H9 (cell line): ENCODE data around the gene ST6GALNAC3. TPM values are rescaled to one million over a fixed set of nuclear protein-coding genes. Genes with fewer than 3 reads are reported as not detected.

Experiments
- DNase-seq: peaks from one replicate; pipeline ENCODE4 v3.0.0-alpha.2; 2017
- H2AFZ ChIP-seq: one replicate; pipeline ENCODE4 v1.6.1; 2013; ENCODE audit warnings: mild to moderate bottlenecking, low read length, control low read depth, moderate library complexity
- H2AK5ac ChIP-seq: 2 replicates; pipeline ENCODE4 v1.6.1; 2013; ENCODE audit warnings: low read length, control low read depth, mixed read lengths; ENCODE audit not compliant: insufficient read length
- H2BK120ac ChIP-seq: one replicate; pipeline ENCODE4 v1.6.1; 2013; ENCODE audit warnings: low read depth, mild to moderate bottlenecking, low read length, control low read depth, inconsistent platforms; ENCODE audit not compliant: poor library complexity, severe bottlenecking
- H2BK12ac ChIP-seq: 2 replicates; pipeline ENCODE4 v1.6.1; 2013; ENCODE audit warnings: low read length, control low read depth, mixed read lengths, low read depth; ENCODE audit not compliant: insufficient read length
- H2BK15ac ChIP-seq: 2 replicates; pipeline ENCODE4 v1.6.1; 2013; ENCODE audit warnings: low read depth, low read length, control low read depth
- H2BK20ac ChIP-seq: one replicate; pipeline ENCODE4 v1.6.1; 2013; ENCODE audit warnings: low read depth, mild to moderate bottlenecking, low read length, control low read depth, inconsistent platforms; ENCODE audit not compliant: poor library complexity, severe bottlenecking
- H2BK5ac ChIP-seq: 2 replicates; pipeline ENCODE4 v1.6.1; 2013; ENCODE audit warnings: low read length, control low read depth, mixed read lengths; ENCODE audit not compliant: insufficient read length
- H3K14ac ChIP-seq: 2 replicates; pipeline ENCODE4 v1.6.1; 2013; ENCODE audit warnings: low read length, control low read depth; ENCODE audit not compliant: insufficient read depth
- H3K18ac ChIP-seq: 2 replicates; pipeline ENCODE4 v1.6.1; 2013; ENCODE audit warnings: low read depth, mild to moderate bottlenecking, mixed read lengths, low read length, control low read depth; ENCODE audit not compliant: insufficient read length
- H3K23ac ChIP-seq: 2 replicates; pipeline ENCODE4 v1.6.1; 2013; ENCODE audit warnings: low read length, control low read depth, mixed read lengths, low read depth; ENCODE audit not compliant: insufficient read length
- H3K23me2 ChIP-seq: 2 replicates; pipeline ENCODE4 v1.6.1; 2013; ENCODE audit warnings: low read depth, mild to moderate bottlenecking, mixed read lengths, low read length, control low read depth; ENCODE audit not compliant: insufficient read length, poor library complexity, severe bottlenecking
- H3K27ac ChIP-seq: 2 replicates; pipeline ENCODE4 v1.5.1; 2013; ENCODE audit warnings: low read length, control low read depth, mixed read lengths, low read depth; ENCODE audit not compliant: insufficient read length
- H3K27me3 ChIP-seq: 2 replicates; pipeline ENCODE4 v1.6.1; 2013; ENCODE audit warnings: low read length, control low read depth, inconsistent platforms; ENCODE audit not compliant: insufficient read depth
- H3K4ac ChIP-seq: 2 replicates; pipeline ENCODE4 v1.6.1; 2013; ENCODE audit warnings: low read depth, mild to moderate bottlenecking, control low read depth, inconsistent platforms, low read length, moderate library complexity
- H3K4me1 ChIP-seq: 2 replicates; pipeline ENCODE4 v1.6.1; 2013; ENCODE audit warnings: low read length, control low read depth, inconsistent platforms; ENCODE audit not compliant: insufficient read depth
- H3K4me2 ChIP-seq: 2 replicates; pipeline ENCODE4 v1.6.1; 2013; ENCODE audit warnings: low read length, control low read depth, mixed read lengths; ENCODE audit not compliant: insufficient read length, insufficient read depth
- H3K56ac ChIP-seq: 2 replicates; pipeline ENCODE4 v1.6.1; 2013; ENCODE audit warnings: low read depth, mild to moderate bottlenecking, mixed read lengths, low read length, control low read depth; ENCODE audit not compliant: insufficient read length
- H3K79me1 ChIP-seq: 2 replicates; pipeline ENCODE4 v1.6.1; 2013; ENCODE audit warnings: low read depth, mild to moderate bottlenecking, moderate library complexity, low read length, control low read depth, inconsistent platforms; ENCODE audit not compliant: insufficient read depth, poor library complexity, severe bottlenecking
- H3K79me2 ChIP-seq: 2 replicates; pipeline ENCODE4 v1.6.1; 2013; ENCODE audit warnings: low read length, control low read depth, inconsistent platforms; ENCODE audit not compliant: insufficient read depth
- H3K9ac ChIP-seq: 2 replicates; pipeline ENCODE4 v1.6.1; 2013; ENCODE audit warnings: low read length, control low read depth, mixed read lengths; ENCODE audit not compliant: insufficient read length; ENCODE audit errors: extremely low read depth
- H3K9me3 ChIP-seq: one replicate; pipeline ENCODE4 v1.6.1; 2013; ENCODE audit warnings: low read depth, low read length, inconsistent platforms; ENCODE audit not compliant: control insufficient read depth
- H3T11ph ChIP-seq: one replicate; pipeline ENCODE4 v1.6.1; 2013; ENCODE audit warnings: mild to moderate bottlenecking, low read length, control low read depth, inconsistent platforms
- H4K20me1 ChIP-seq: one replicate; pipeline ENCODE4 v1.6.1; 2013; ENCODE audit not compliant: control insufficient read depth, insufficient read length, insufficient read depth
- H4K5ac ChIP-seq: 2 replicates; pipeline ENCODE4 v1.6.1; 2013; ENCODE audit warnings: low read depth, mild to moderate bottlenecking, mixed read lengths, low read length, control low read depth; ENCODE audit not compliant: insufficient read length
- H4K8ac ChIP-seq: replicated peaks from 2 replicates; pipeline ENCODE4 v1.6.1; 2013; ENCODE audit warnings: low read length, control low read depth, mixed read lengths, low read depth; ENCODE audit not compliant: insufficient read length
- H4K91ac ChIP-seq: 2 replicates; pipeline ENCODE4 v1.6.1; 2013; ENCODE audit warnings: low read depth, mild to moderate bottlenecking, moderate library complexity, mixed read lengths, low read length, control low read depth; ENCODE audit not compliant: insufficient read length
- H3K27ac Mint-ChIP-seq, 3 experiments: 2 replicates in 2 of 3; 3 replicates in 1 of 3; pipeline ENCODE4 v1.8.0; 2020 to 2021; ENCODE audit warnings: mixed read lengths in 3 of 3, mild to moderate bottlenecking in 1 of 3, moderate library complexity in 1 of 3
- H3K27me3 Mint-ChIP-seq: 2 replicates; pipeline ENCODE4 v1.8.0; 2021; ENCODE audit warnings: low read depth, mild to moderate bottlenecking, moderate library complexity, mixed read lengths
- H3K36me3 Mint-ChIP-seq, 3 experiments: 2 replicates in 2 of 3; 3 replicates in 1 of 3; pipeline ENCODE4 v1.8.0; 2020 to 2021; ENCODE audit warnings: low read depth in 3 of 3, mixed read lengths in 3 of 3; ENCODE audit not compliant: insufficient read depth in 1 of 3
- H3K4me1 Mint-ChIP-seq, 2 experiments: 2 replicates each; pipeline ENCODE4 v1.8.0; 2020; ENCODE audit warnings: mixed read lengths in 2 of 2
- H3K4me3 Mint-ChIP-seq, 2 experiments: 2 replicates in 1 of 2; 3 replicates in 1 of 2; pipeline ENCODE4 v1.8.0; 2020 to 2021; ENCODE audit warnings: mild to moderate bottlenecking in 2 of 2, mixed read lengths in 2 of 2, moderate library complexity in 1 of 2
- H3K9me3 Mint-ChIP-seq, 2 experiments: 2 replicates in 1 of 2; 3 replicates in 1 of 2; pipeline ENCODE4 v1.8.0; 2020; ENCODE audit warnings: mild to moderate bottlenecking in 2 of 2, mixed read lengths in 2 of 2, moderate library complexity in 1 of 2
- WGBS: extraction: QIAGEN DNeasy Blood & Tissue Kit; methylation state at CpG from one replicate; pipeline ENCODE4 v1.1.7; 2013; ENCODE audit warnings: missing lambda C conversion rate, low lambda C conversion rate, mixed read lengths; ENCODE audit not compliant: insufficient read length; ENCODE audit errors: extremely low coverage; 5-methylcytosine and 5-hydroxymethylcytosine counted together
- total RNA-seq: library from RNA; stranded (reverse); gene quantifications from 2 replicates; pipeline ENCODE4 v1.2.1, GENCODE V29; 2021
- TF ChIP-seq, protein P1 (sequence below): fragments of 200-600 bp; sonication (generic); conservative IDR thresholded peaks from 3 replicates; pipeline ENCODE4 v1.8.0; 2021; ENCODE audit warnings: antibody characterized with exemption, mild to moderate bottlenecking

ST6GALNAC3 gene
- total RNA-seq, 1 experiment from 2014 or later, result 11.2 TPM

DNA sequence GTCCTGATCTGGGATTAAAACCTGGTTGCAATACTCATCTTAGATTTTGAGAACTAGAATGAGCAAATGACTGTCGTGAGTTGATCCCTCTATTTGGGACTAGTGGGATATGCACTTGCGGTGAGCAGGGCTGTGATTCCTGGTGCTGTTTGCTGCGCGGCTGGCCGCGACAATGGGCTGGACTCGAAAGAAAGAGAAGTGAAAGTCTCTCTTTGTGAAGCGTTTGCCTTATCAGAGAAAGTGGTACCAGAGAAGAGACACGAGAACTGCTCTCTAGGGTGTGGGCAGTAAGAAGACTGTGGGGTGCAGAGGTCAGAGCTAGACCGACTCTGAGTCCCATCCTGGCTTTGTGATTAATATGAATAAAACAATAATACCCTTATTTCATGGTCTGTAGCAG is 8.6 kb downstream of the ST6GALNAC3 start:
- no peak overlapping the region for H3K9ac ChIP-seq
- no peak for DNase-seq
- H2BK20ac ChIP-seq, result no peak overlapping the region
- no peak overlapping the region for H2BK5ac ChIP-seq
- H3K27me3 Mint-ChIP-seq, result no peaks in the 10 kb centered on the region
- H3K27ac Mint-ChIP-seq, result peak overlapping the region; percentile 51 to 58 (median 56); a peak in 4 of 7 replicates
- H3K79me1 ChIP-seq, result no peaks in the 10 kb centered on the region
- no peaks in the 10 kb centered on the region for H3K27me3 ChIP-seq
- no peak overlapping the region for H2AFZ ChIP-seq
- TF ChIP-seq, protein P1, sequence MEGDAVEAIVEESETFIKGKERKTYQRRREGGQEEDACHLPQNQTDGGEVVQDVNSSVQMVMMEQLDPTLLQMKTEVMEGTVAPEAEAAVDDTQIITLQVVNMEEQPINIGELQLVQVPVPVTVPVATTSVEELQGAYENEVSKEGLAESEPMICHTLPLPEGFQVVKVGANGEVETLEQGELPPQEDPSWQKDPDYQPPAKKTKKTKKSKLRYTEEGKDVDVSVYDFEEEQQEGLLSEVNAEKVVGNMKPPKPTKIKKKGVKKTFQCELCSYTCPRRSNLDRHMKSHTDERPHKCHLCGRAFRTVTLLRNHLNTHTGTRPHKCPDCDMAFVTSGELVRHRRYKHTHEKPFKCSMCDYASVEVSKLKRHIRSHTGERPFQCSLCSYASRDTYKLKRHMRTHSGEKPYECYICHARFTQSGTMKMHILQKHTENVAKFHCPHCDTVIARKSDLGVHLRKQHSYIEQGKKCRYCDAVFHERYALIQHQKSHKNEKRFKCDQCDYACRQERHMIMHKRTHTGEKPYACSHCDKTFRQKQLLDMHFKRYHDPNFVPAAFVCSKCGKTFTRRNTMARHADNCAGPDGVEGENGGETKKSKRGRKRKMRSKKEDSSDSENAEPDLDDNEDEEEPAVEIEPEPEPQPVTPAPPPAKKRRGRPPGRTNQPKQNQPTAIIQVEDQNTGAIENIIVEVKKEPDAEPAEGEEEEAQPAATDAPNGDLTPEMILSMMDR, result no peak
- no peaks in the 10 kb centered on the region for H3K9me3 ChIP-seq
- no peak overlapping the region for H2AK5ac ChIP-seq
- no peaks in the 10 kb centered on the region for H3K4me1 ChIP-seq
- H3K56ac ChIP-seq, result no peak overlapping the region
- H3K23me2 ChIP-seq, result no peaks in the 10 kb centered on the region
- no peak overlapping the region for H3K4ac ChIP-seq
- no peak overlapping the region for H3K14ac ChIP-seq
- H3K36me3 Mint-ChIP-seq, result no peaks in the 10 kb centered on the region
- H4K91ac ChIP-seq, result no peak overlapping the region
- no peak overlapping the region for H2BK15ac ChIP-seq
- no peak overlapping the region for H3K4me2 ChIP-seq
- peaks cover 24 to 37% of the 10 kb centered on the region in 2 experiments for H3K4me1 Mint-ChIP-seq
- H3T11ph ChIP-seq, result no peak overlapping the region
- no peaks in the 10 kb centered on the region for H4K20me1 ChIP-seq
- no peak overlapping the region for H3K23ac ChIP-seq
- no peak overlapping the region for H3K18ac ChIP-seq
- no peak overlapping the region for H4K8ac ChIP-seq
- no peak overlapping the region for H2BK12ac ChIP-seq
- peaks cover 3% of the 10 kb centered on the region; the same call in 1 of the 2 replicates for H3K79me2 ChIP-seq
- WGBS, result no CpG with 5 or more reads among the region's 10 CpGs
- no peak overlapping the region for H2BK120ac ChIP-seq
- no peak overlapping the region for H4K5ac ChIP-seq
- no peaks in the 10 kb centered on the region for H3K9me3 Mint-ChIP-seq
- H3K4me3 Mint-ChIP-seq, result no peak overlapping the region
- no peak overlapping the region for H3K27ac ChIP-seq
